ENCODE data around the gene KIF16B. TPM values are rescaled to one million over a fixed set of nuclear protein-coding genes. Genes with fewer than 3 reads are reported as not detected.

The KIF16B gene
- total RNA-seq, 1 donor from 2014 or later = 19.0 TPM

- Histone ChIP-seq H3K27me3 (ENCODE audit: control insufficient read depth, insufficient read depth, low read length) (no peaks in the 10 kb centered on the region), H3K4me3 (ENCODE audit: low read depth, low read length) (no peak overlapping the region), H3K36me3 (ENCODE audit: control insufficient read depth, insufficient read depth, low read length) (peaks cover 5% of the 10 kb centered on the region)
- DNase-seq (ENCODE audit: low read depth) (peak; percentile 38), FAIRE-seq (no peak)
- TF ChIP-seq CTCF (IDR thresholded peaks at IDR 0.05; ENCODE audit: insufficient read depth, low read length, severe bottlenecking) = peak; percentile 62
Observed at GRCh38 chr20:16434062-16434664, 139.1 kb downstream of the KIF16B start.

GRCh38 chr20:16433293-16433580, 140.0 kb downstream of the KIF16B start:
- no peak for TF ChIP-seq CTCF (IDR thresholded peaks at IDR 0.05; ENCODE audit: insufficient read depth, low read length, severe bottlenecking)
- DNase-seq (ENCODE audit: low read depth) (no peak), FAIRE-seq (no peak)
- H3K36me3 ChIP-seq (ENCODE audit: control insufficient read depth, insufficient read depth, low read length) = peaks cover 7% of the 10 kb centered on the region
- no peak overlapping the region for H3K4me3 ChIP-seq (ENCODE audit: low read depth, low read length)
- no peaks in the 10 kb centered on the region for H3K27me3 ChIP-seq (ENCODE audit: control insufficient read depth, insufficient read depth, low read length)

GRCh38 chr20:16432466-16433292, 140.6 kb downstream of the KIF16B start:
- Histone ChIP-seq H3K36me3 (ENCODE audit: control insufficient read depth, insufficient read depth, low read length) (peaks cover 7% of the 10 kb centered on the region), H3K4me3 (ENCODE audit: low read depth, low read length) (no peak overlapping the region), H3K27me3 (ENCODE audit: control insufficient read depth, insufficient read depth, low read length) (no peaks in the 10 kb centered on the region)
- no peak for FAIRE-seq
- TF ChIP-seq CTCF (IDR thresholded peaks at IDR 0.05; ENCODE audit: insufficient read depth, low read length, severe bottlenecking) = no peak
- DNase-seq (ENCODE audit: low read depth) = no peak

GRCh38 chr20:16428112-16428511, 145.1 kb downstream of the KIF16B start:
- peaks cover 7% of the 10 kb centered on the region for H3K36me3 ChIP-seq (ENCODE audit: control insufficient read depth, insufficient read depth, low read length)
- FAIRE-seq (no peak), DNase-seq (ENCODE audit: low read depth) (no peak)
- no peak for TF ChIP-seq CTCF (IDR thresholded peaks at IDR 0.05; ENCODE audit: insufficient read depth, low read length, severe bottlenecking)
- no peaks in the 10 kb centered on the region for H3K27me3 ChIP-seq (ENCODE audit: control insufficient read depth, insufficient read depth, low read length)
- no peak overlapping the region for H3K4me3 ChIP-seq (ENCODE audit: low read depth, low read length)

GRCh38 chr20:16427571-16427970, 145.7 kb downstream of the KIF16B start:
- DNase-seq (ENCODE audit: low read depth) (no peak), FAIRE-seq (no peak)
- Histone ChIP-seq H3K27me3 (ENCODE audit: control insufficient read depth, insufficient read depth, low read length) (no peaks in the 10 kb centered on the region), H3K4me3 (ENCODE audit: low read depth, low read length) (no peak overlapping the region), H3K36me3 (ENCODE audit: control insufficient read depth, insufficient read depth, low read length) (peaks cover 7% of the 10 kb centered on the region)
- TF ChIP-seq CTCF (IDR thresholded peaks at IDR 0.05; ENCODE audit: insufficient read depth, low read length, severe bottlenecking) = no peak

Data from bronchial epithelial cell (primary cell).